SK-N-SH treated with all-trans-retinoic acid at 6 μM for 48 hours (cell line): ENCODE data around the gene COL26A1.
"Not testable (repeated sequence)": the region's sequence is repeated elsewhere in the genome, so short reads cannot be mapped to it uniquely, and the experiment has no call there.

ENCODE experiments used
- ISL1 ChIP-seq: fragments of 250-450 bp; sonication (Bioruptor Pico); IDR thresholded peaks from 2 replicates; pipeline ENCODE4 v2.1.2; 2022; ENCODE audit warnings: mild to moderate bottlenecking, moderate library complexity
- POU6F1 ChIP-seq: fragments of 250-450 bp; sonication (Bioruptor Pico); IDR thresholded peaks from 2 replicates; pipeline ENCODE4 v1.8.0; 2021; ENCODE audit warnings: low read depth, mild to moderate bottlenecking, moderate library complexity, borderline replicate concordance
- TOX ChIP-seq: fragments of 250-450 bp; sonication (Bioruptor Pico); IDR thresholded peaks from 2 replicates; pipeline ENCODE4 v1.8.0; 2021; ENCODE audit warnings: mild to moderate bottlenecking, moderate library complexity, borderline replicate concordance
- TF ChIP-seq, protein P1 (sequence below): fragments of 250-450 bp; sonication (Bioruptor Pico); IDR thresholded peaks from 2 replicates; pipeline ENCODE4 v1.8.0; 2020; ENCODE audit warnings: mild to moderate bottlenecking, moderate library complexity, borderline replicate concordance
- TF ChIP-seq, protein P2 (sequence below): fragments of 250-450 bp; sonication (Bioruptor Pico); IDR thresholded peaks from 2 replicates; pipeline ENCODE4 v1.5.1; 2020; ENCODE audit warnings: low read depth, mild to moderate bottlenecking, moderate library complexity

DNA sequence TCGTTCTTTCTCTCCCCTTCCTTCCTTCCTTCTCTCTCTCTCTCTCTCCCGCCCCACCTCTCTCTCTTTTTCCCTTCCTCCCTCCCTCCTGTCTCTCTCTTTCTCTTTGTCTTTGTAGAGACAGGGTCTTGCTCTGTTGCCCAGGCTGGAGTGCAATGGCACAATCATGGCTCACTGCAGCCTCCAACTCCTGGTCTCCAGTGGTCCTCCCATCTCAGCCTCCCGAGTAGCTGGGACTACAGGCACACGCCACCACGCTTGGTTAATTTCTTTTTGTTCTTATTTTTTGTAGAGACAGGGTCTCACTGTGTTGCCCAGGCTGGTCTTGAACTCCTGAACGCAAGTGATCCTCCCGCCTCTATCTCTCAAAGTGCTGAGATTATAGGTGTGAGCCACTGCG is 71.5 kb downstream of the COL26A1 start:
- not testable (repeated sequence) for TF ChIP-seq ISL1, TOX, POU6F1 (CRISPR knock-in tag)
- TF ChIP-seq, protein P1, sequence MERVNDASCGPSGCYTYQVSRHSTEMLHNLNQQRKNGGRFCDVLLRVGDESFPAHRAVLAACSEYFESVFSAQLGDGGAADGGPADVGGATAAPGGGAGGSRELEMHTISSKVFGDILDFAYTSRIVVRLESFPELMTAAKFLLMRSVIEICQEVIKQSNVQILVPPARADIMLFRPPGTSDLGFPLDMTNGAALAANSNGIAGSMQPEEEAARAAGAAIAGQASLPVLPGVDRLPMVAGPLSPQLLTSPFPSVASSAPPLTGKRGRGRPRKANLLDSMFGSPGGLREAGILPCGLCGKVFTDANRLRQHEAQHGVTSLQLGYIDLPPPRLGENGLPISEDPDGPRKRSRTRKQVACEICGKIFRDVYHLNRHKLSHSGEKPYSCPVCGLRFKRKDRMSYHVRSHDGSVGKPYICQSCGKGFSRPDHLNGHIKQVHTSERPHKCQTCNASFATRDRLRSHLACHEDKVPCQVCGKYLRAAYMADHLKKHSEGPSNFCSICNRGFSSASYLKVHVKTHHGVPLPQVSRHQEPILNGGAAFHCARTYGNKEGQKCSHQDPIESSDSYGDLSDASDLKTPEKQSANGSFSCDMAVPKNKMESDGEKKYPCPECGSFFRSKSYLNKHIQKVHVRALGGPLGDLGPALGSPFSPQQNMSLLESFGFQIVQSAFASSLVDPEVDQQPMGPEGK (CRISPR knock-in tag): not testable (repeated sequence)
- TF ChIP-seq, protein P2, sequence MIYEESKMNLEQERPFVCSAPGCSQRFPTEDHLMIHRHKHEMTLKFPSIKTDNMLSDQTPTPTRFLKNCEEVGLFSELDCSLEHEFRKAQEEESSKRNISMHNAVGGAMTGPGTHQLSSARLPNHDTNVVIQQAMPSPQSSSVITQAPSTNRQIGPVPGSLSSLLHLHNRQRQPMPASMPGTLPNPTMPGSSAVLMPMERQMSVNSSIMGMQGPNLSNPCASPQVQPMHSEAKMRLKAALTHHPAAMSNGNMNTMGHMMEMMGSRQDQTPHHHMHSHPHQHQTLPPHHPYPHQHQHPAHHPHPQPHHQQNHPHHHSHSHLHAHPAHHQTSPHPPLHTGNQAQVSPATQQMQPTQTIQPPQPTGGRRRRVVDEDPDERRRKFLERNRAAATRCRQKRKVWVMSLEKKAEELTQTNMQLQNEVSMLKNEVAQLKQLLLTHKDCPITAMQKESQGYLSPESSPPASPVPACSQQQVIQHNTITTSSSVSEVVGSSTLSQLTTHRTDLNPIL (CRISPR knock-in tag): not testable (repeated sequence)
